HL-60 (cell line): ENCODE results near the gene EHBP1.

Source experiments
- DNase-seq, 2 experiments: peaks; one replicate each; pipeline ENCODE4 v3.0.0-alpha.2; 2010 to 2020; ENCODE audit warnings: low read depth in 1 of 2, low spot score in 1 of 2
- H3K27ac ChIP-seq: fragments of 250-450 bp; sonication (Bioruptor Pico); replicated peaks from 2 replicates; pipeline ENCODE4 v1.5.1; 2020; ENCODE audit warnings: mild to moderate bottlenecking, moderate library complexity
- H3K27me3 ChIP-seq: fragments of 250-450 bp; sonication (Bioruptor Pico); 2 replicates; pipeline ENCODE4 v1.5.1; 2021; ENCODE audit warnings: mild to moderate bottlenecking, moderate library complexity; ENCODE audit not compliant: insufficient read depth, poor library complexity, severe bottlenecking
- H3K4me3 ChIP-seq: replicated peaks from 2 replicates; pipeline ENCODE4 v1.5.1; 2011; ENCODE audit warnings: mild to moderate bottlenecking, control low read depth, low read length; ENCODE audit not compliant: insufficient read depth
- GABPA ChIP-seq: IDR thresholded peaks from 2 replicates; pipeline ENCODE4 v1.6.1; 2012; ENCODE audit warnings: low read depth
- POLR2AphosphoS5 ChIP-seq: IDR thresholded peaks from 2 replicates; pipeline ENCODE4 v1.6.1; 2012; ENCODE audit warnings: low read depth
- REST ChIP-seq: IDR thresholded peaks from 2 replicates; pipeline ENCODE4 v1.6.1; 2012; ENCODE audit warnings: low read depth; ENCODE audit not compliant: insufficient replicate concordance
- SPI1 ChIP-seq: IDR thresholded peaks from 2 replicates; pipeline ENCODE4 v1.6.1; 2012; ENCODE audit warnings: low read depth, mild to moderate bottlenecking, borderline replicate concordance
- TF ChIP-seq, protein P1 (sequence below): IDR thresholded peaks from one replicate; pipeline ENCODE4 v1.5.1; 2011; ENCODE audit warnings: low read length, control low read depth, inconsistent platforms; ENCODE audit not compliant: insufficient read depth

Gene EHBP1

GRCh38 chr2:62844311-62845090 lies 139.0 kb downstream of the EHBP1 start:
- no peak for DNase-seq
- no peak overlapping the region for H3K27ac ChIP-seq
- no peak overlapping the region for H3K4me3 ChIP-seq
- TF ChIP-seq, protein P1, sequence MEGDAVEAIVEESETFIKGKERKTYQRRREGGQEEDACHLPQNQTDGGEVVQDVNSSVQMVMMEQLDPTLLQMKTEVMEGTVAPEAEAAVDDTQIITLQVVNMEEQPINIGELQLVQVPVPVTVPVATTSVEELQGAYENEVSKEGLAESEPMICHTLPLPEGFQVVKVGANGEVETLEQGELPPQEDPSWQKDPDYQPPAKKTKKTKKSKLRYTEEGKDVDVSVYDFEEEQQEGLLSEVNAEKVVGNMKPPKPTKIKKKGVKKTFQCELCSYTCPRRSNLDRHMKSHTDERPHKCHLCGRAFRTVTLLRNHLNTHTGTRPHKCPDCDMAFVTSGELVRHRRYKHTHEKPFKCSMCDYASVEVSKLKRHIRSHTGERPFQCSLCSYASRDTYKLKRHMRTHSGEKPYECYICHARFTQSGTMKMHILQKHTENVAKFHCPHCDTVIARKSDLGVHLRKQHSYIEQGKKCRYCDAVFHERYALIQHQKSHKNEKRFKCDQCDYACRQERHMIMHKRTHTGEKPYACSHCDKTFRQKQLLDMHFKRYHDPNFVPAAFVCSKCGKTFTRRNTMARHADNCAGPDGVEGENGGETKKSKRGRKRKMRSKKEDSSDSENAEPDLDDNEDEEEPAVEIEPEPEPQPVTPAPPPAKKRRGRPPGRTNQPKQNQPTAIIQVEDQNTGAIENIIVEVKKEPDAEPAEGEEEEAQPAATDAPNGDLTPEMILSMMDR: no peak
- no peak for TF ChIP-seq GABPA
- no peak for TF ChIP-seq SPI1
- TF ChIP-seq POLR2AphosphoS5: no peak
- TF ChIP-seq REST: no peak
- no peaks in the 10 kb centered on the region for H3K27me3 ChIP-seq

- no peak overlapping the region for H3K4me3 ChIP-seq
- TF ChIP-seq, protein P1: no peak
- TF ChIP-seq REST: no peak
- TF ChIP-seq GABPA: no peak
- TF ChIP-seq SPI1: no peak
- no peak for TF ChIP-seq POLR2AphosphoS5
- H3K27ac ChIP-seq: no peak overlapping the region
- H3K27me3 ChIP-seq: no peaks in the 10 kb centered on the region
- no peak for DNase-seq
These were observed 139.7 kb downstream of the EHBP1 start for GRCh38 chr2:62845256-62845655.

GRCh38 chr2:62852254-62852653 lies 146.7 kb downstream of the EHBP1 start:
- DNase-seq: no peak
- H3K4me3 ChIP-seq: no peak overlapping the region
- no peaks in the 10 kb centered on the region for H3K27me3 ChIP-seq
- TF ChIP-seq GABPA: no peak
- TF ChIP-seq POLR2AphosphoS5: no peak
- no peak for TF ChIP-seq REST
- TF ChIP-seq, protein P1: no peak
- TF ChIP-seq SPI1: no peak
- H3K27ac ChIP-seq: no peak overlapping the region
